CD14-positive monocyte (primary cell): ENCODE data around the gene PIGL. TPM values are rescaled to one million over a fixed set of nuclear protein-coding genes. Genes with fewer than 3 reads are reported as not detected.

Experiments used
- DNase-seq, 3 donors: peaks; one replicate each; pipeline ENCODE4 v3.0.0-alpha.2; 2011 to 2022
- H2AFZ ChIP-seq: 2 replicates; pipeline ENCODE4 v1.6.0; 2012; ENCODE audit warnings: mild to moderate bottlenecking, low read depth, low read length, inconsistent platforms; ENCODE audit not compliant: insufficient read depth, poor library complexity, severe bottlenecking
- H3K27ac ChIP-seq, 2 donors: 1 replicate in 1 of 2; 2 replicates in 1 of 2; pipeline ENCODE4 v1.5.1; 2012 to 2013; ENCODE audit warnings: low read length in 2 of 2, control low read depth in 1 of 2, inconsistent platforms in 1 of 2, low read depth in 1 of 2, mild to moderate bottlenecking in 1 of 2
- H3K27me3 ChIP-seq, 2 donors: one replicate each; pipeline versions ENCODE4 v1.6.0 to v1.6.1; 2011 to 2013; ENCODE audit warnings: low read length in 2 of 2; ENCODE audit not compliant: control insufficient read depth in 2 of 2, insufficient read depth in 2 of 2
- H3K36me3 ChIP-seq, 2 donors: replicated peaks in 1 of 2; 1 replicate in 1 of 2; 2 replicates in 1 of 2; pipeline versions ENCODE4 v1.5.1 to v1.6.1; 2012 to 2013; ENCODE audit warnings: low read length in 2 of 2, control low read depth in 1 of 2, inconsistent platforms in 1 of 2, mild to moderate bottlenecking in 1 of 2; ENCODE audit not compliant: insufficient read depth in 2 of 2, control insufficient read depth in 1 of 2
- H3K4me1 ChIP-seq, 2 donors: 1 replicate in 1 of 2; 2 replicates in 1 of 2; pipeline versions ENCODE4 v1.5.1 to v1.6.1; 2012 to 2013; ENCODE audit warnings: low read length in 2 of 2, control low read depth in 1 of 2, inconsistent platforms in 1 of 2, mild to moderate bottlenecking in 1 of 2, moderate library complexity in 1 of 2; ENCODE audit not compliant: insufficient read depth in 2 of 2, control insufficient read depth in 1 of 2
- H3K4me2 ChIP-seq: replicated peaks from 2 replicates; pipeline ENCODE3; 2012; ENCODE audit warnings: low read length, moderate library complexity, mild to moderate bottlenecking; ENCODE audit not compliant: poor library complexity, severe bottlenecking; ENCODE audit errors: extremely low read depth
- H3K4me3 ChIP-seq, 3 experiments: fragments of 200-600 bp in 1 of 3; sonication (generic) in 1 of 3; replicated peaks in 1 of 3; 1 replicate in 2 of 3; 2 replicates in 1 of 3; pipeline ENCODE4 v1.5.1; 2011 to 2013; ENCODE audit warnings: low read length in 3 of 3, mild to moderate bottlenecking in 3 of 3, control low read depth in 2 of 3, low read depth in 2 of 3, inconsistent platforms in 1 of 3, moderate library complexity in 1 of 3
- H3K79me2 ChIP-seq: 2 replicates; pipeline ENCODE4 v1.6.0; 2012; ENCODE audit warnings: mild to moderate bottlenecking, control low read depth, inconsistent platforms, low read length, moderate library complexity; ENCODE audit not compliant: insufficient read depth
- H3K9ac ChIP-seq: 2 replicates; pipeline ENCODE4 v1.6.0; 2017; ENCODE audit warnings: low read length, mild to moderate bottlenecking; ENCODE audit not compliant: insufficient read depth, poor library complexity, severe bottlenecking
- H3K9me3 ChIP-seq, 2 donors: replicated peaks in 1 of 2; 1 replicate in 1 of 2; 2 replicates in 1 of 2; pipeline versions ENCODE4 v1.5.1 to v1.6.1; 2012 to 2013; ENCODE audit warnings: low read length in 2 of 2, control low read depth in 1 of 2; ENCODE audit not compliant: control insufficient read depth in 1 of 2, insufficient read depth in 1 of 2
- H4K20me1 ChIP-seq: 2 replicates; pipeline ENCODE4 v1.6.0; 2012; ENCODE audit warnings: mild to moderate bottlenecking, low read length, control low read depth, moderate library complexity; ENCODE audit not compliant: insufficient read depth
- H3K27ac Mint-ChIP-seq, 7 donors: one replicate each; pipeline ENCODE4 v1.8.0; 2020; ENCODE audit warnings: mild to moderate bottlenecking in 7 of 7, mixed read lengths in 7 of 7, moderate library complexity in 6 of 7, inconsistent platforms in 2 of 7
- H3K27me3 Mint-ChIP-seq, 3 donors: one replicate each; pipeline ENCODE4 v1.8.0; 2021 to 2022; ENCODE audit warnings: low read depth in 3 of 3, mild to moderate bottlenecking in 3 of 3, mixed read lengths in 3 of 3, moderate library complexity in 3 of 3, inconsistent platforms in 1 of 3
- H3K36me3 Mint-ChIP-seq, 2 donors: one replicate each; pipeline ENCODE4 v1.8.0; 2020; ENCODE audit warnings: mixed read lengths in 2 of 2, inconsistent platforms in 1 of 2, mild to moderate bottlenecking in 1 of 2
- H3K4me1 Mint-ChIP-seq: one replicate; pipeline ENCODE4 v1.8.0; 2020; ENCODE audit warnings: mild to moderate bottlenecking, mixed read lengths
- H3K4me3 Mint-ChIP-seq, 2 donors: one replicate each; pipeline ENCODE4 v1.8.0; 2020; ENCODE audit warnings: mild to moderate bottlenecking in 2 of 2, mixed read lengths in 2 of 2, moderate library complexity in 1 of 2
- H3K9me3 Mint-ChIP-seq, 7 donors: one replicate each; pipeline ENCODE4 v1.8.0; 2020 to 2022; ENCODE audit warnings: mixed read lengths in 7 of 7, mild to moderate bottlenecking in 6 of 7, moderate library complexity in 6 of 7, inconsistent platforms in 2 of 7
- CTCF ChIP-seq: fragments of 200-600 bp; IDR thresholded peaks from one replicate; pipeline ENCODE4 v1.8.0; 2022; ENCODE audit warnings: antibody characterized with exemption, mild to moderate bottlenecking
- WGBS: methylation state at CpG from one replicate; pipeline ENCODE4 v1.1.5; 2013; ENCODE audit warnings: missing lambda C conversion rate; ENCODE audit not compliant: insufficient coverage; 5-methylcytosine and 5-hydroxymethylcytosine counted together
- intact Hi-C, 2 donors: fragments of 100-400 bp; cut with micrococcal nuclease; formaldehyde crosslinking; loops; one replicate each; pipeline versions ENCODE4 v1.15.0 to v1.15.1; 2023
- polyA plus RNA-seq, 3 donors: library from polyadenylated mRNA; depleted of rRNA in 1 of 3; unstranded in 2 of 3; stranded (reverse) in 1 of 3; fragments of 300-500 nt in 2 of 3; fragments of >200 nt in 1 of 3; fragmentation: Illumina TruSeq in 2 of 3; gene quantifications; 1 replicate in 2 of 3; 2 replicates in 1 of 3; pipeline ENCODE4 v1.2.3, GENCODE V29; 2012 to 2021

The PIGL gene
- polyA plus RNA-seq, 3 donors, result 3.6 to 44.2 (median 4.0) TPM

GRCh38 chr17:16322636-16323035 lies 105.6 kb downstream of the PIGL start:
- Histone ChIP-seq H3K36me3 (peaks cover 14 to 19% of the 10 kb centered on the region in 2 donors), H3K79me2 (no peaks in the 10 kb centered on the region), H3K9me3 (no peaks in the 10 kb centered on the region), H2AFZ (no peak overlapping the region), H3K27me3 (no peaks in the 10 kb centered on the region), H4K20me1 (no peaks in the 10 kb centered on the region), H3K27ac (no peak overlapping the region), H3K4me3 (no peak overlapping the region), H3K4me2 (no peak overlapping the region), H3K4me1 (no peaks in the 10 kb centered on the region), H3K9ac (no peak overlapping the region)
- H3K4me1 Mint-ChIP-seq, result no peaks in the 10 kb centered on the region
- TF ChIP-seq CTCF, result no peak
- peaks cover 11 to 19% of the 10 kb centered on the region in 2 donors for H3K36me3 Mint-ChIP-seq
- no peak for DNase-seq
- no peak overlapping the region for H3K27ac Mint-ChIP-seq
- H3K9me3 Mint-ChIP-seq, result peaks cover 0 to 6% (median 0%) of the 10 kb centered on the region in 7 donors
- WGBS, result 100% methylated on average over 3 of the region's 3 CpGs
- intact Hi-C loops, result no loop called here
- no peaks in the 10 kb centered on the region for H3K27me3 Mint-ChIP-seq
- H3K4me3 Mint-ChIP-seq, result no peak overlapping the region

DNA sequence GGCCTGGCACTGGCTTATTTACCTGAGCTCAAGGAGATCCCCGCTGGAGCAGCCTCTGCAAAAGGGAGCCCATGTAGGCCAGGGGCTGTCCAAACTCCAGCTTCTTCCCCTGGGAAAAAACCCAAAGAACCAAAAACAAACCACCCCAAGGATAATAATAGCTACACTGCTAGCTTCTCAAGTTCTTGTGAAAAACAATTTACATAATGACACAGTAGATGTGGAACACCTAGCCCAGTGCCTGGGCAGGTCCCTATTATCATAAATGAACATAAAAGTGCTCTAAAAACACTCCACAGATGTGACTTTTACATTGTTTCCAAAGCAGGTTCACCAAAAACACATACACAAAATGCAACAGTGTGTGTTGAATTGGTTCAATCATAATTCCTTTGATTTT lies 109.0 kb downstream of the PIGL start:
- WGBS, result 100% methylated on average over 1 of the region's 1 CpG
- Mint-ChIP-seq H3K4me3 (no peak overlapping the region), H3K27ac (peak overlapping the region in 1 of 7 donors; percentile 58), H3K36me3 (peaks cover 11 to 15% of the 10 kb centered on the region in 2 donors), H3K9me3 (no peaks in the 10 kb centered on the region), H3K27me3 (peaks cover 0 to 2% (median 0%) of the 10 kb centered on the region in 3 donors), H3K4me1 (no peaks in the 10 kb centered on the region)
- H3K4me1 ChIP-seq, result no peaks in the 10 kb centered on the region
- no peak for DNase-seq
- no peak overlapping the region for H3K4me3 ChIP-seq
- H4K20me1 ChIP-seq, result no peaks in the 10 kb centered on the region
- H3K36me3 ChIP-seq, result peaks cover 14 to 19% of the 10 kb centered on the region in 2 donors
- H3K9me3 ChIP-seq, result no peaks in the 10 kb centered on the region
- no peaks in the 10 kb centered on the region for H3K27me3 ChIP-seq
- no peaks in the 10 kb centered on the region for H3K79me2 ChIP-seq
- no peak for TF ChIP-seq CTCF
- no peak overlapping the region for H3K4me2 ChIP-seq
- no peak overlapping the region for H2AFZ ChIP-seq
- no peak overlapping the region for H3K27ac ChIP-seq
- H3K9ac ChIP-seq, result no peak overlapping the region
- intact Hi-C loops, result no loop called here
